Neural progenitor cell (in vitro differentiated cells): ENCODE results near the gene ABHD6.

Source experiments
- CTCF ChIP-seq: fragments of 200-600 bp; sonication (generic); IDR thresholded peaks from 2 replicates; pipeline ENCODE4 v1.5.1; 2017; ENCODE audit warnings: antibody characterized with exemption, mild to moderate bottlenecking
- EZH2 ChIP-seq: fragments of 200-600 bp; sonication (generic); IDR thresholded peaks from 2 replicates; pipeline ENCODE4 v1.6.1; 2017; ENCODE audit warnings: antibody characterized with exemption, mild to moderate bottlenecking, moderate library complexity
- EZH2phosphoT487 ChIP-seq: fragments of 200-600 bp; sonication (generic); IDR thresholded peaks from 2 replicates; pipeline ENCODE4 v1.6.1; 2017; ENCODE audit warnings: antibody characterized with exemption

GRCh38 chr3:58200846-58201355, 36.7 kb upstream of the ABHD6 start:
- TF ChIP-seq CTCF: no peak
- no peak for TF ChIP-seq EZH2
- no peak for TF ChIP-seq EZH2phosphoT487
